LNCaP clone FGC (cell line): ENCODE data around the gene UBE2D1.

Source experiments
- DNase-seq: peaks from one replicate; pipeline ENCODE4 v3.0.0-alpha.2; 2011; ENCODE audit warnings: low read depth
- H3K4me3 ChIP-seq: 2 replicates; pipeline ENCODE4 v1.5.1; 2011; ENCODE audit warnings: mild to moderate bottlenecking, low read depth, low read length, control low read depth
- CTCF ChIP-seq: IDR thresholded peaks from 2 replicates; pipeline ENCODE4 v1.5.1; 2012; ENCODE audit warnings: mild to moderate bottlenecking; ENCODE audit not compliant: control insufficient read depth, insufficient read depth; ENCODE audit errors: extremely low read depth

Gene UBE2D1

DNA sequence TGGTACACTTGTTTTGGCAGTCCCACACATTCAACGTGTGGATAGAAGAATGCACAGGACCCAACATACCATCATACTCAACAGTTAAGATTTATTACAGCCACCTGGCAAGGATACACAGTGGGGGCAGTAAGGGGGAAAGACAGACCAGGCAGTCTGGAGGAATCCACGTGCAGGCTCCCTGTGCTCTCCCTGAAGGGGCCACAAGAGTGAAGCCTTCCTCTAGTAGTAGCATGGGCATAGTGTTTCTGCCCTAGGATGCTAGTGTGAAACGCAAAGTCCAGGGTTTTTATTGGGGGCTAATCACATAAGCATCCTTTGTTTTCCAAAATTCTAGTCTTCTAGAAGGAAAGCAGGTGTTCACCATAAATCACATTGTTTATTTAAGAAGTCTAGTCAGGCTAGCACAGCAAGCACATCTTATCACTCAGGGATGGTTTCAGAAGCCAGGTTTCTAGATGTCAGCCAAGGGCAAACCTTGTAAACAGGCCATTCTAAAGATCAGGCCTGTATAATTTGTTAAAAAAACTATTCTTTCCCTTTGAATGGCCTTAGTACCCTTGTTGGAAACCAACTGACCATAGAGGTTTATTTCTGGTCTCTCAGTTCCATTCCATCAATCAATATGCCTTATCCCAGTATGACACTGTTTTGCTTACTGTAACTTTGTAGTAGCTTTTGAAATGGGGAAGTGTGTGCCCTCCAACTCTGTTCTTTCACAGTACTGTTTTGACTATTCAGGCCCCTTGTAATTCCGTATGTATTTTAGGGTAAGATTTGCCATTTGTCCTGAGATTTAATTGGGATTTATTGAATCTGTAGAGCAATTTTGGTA is 38.0 kb downstream of the UBE2D1 start:
- TF ChIP-seq CTCF, result no peak
- no peak for DNase-seq
- no peak overlapping the region for H3K4me3 ChIP-seq

DNA sequence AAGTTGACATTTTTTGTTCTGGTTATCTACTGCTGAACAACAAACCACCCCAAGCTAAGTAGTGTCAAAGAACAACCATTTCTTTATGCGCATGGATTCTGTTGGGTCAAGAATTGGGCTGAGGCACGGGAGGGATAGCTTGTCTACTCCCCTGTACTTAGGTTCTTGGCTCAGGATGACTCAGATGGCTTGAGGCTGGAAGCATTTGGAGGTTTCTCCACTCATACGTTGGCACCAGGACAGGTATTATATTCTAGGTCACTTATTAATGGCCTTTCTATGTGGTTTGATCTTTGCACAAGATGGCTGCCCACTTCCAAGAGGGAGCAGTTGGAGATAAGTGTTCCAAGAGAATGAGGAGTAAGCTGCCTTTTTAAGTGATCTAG is 38.6 kb downstream of the UBE2D1 start:
- TF ChIP-seq CTCF, result no peak
- DNase-seq, result no peak
- no peak overlapping the region for H3K4me3 ChIP-seq

DNA sequence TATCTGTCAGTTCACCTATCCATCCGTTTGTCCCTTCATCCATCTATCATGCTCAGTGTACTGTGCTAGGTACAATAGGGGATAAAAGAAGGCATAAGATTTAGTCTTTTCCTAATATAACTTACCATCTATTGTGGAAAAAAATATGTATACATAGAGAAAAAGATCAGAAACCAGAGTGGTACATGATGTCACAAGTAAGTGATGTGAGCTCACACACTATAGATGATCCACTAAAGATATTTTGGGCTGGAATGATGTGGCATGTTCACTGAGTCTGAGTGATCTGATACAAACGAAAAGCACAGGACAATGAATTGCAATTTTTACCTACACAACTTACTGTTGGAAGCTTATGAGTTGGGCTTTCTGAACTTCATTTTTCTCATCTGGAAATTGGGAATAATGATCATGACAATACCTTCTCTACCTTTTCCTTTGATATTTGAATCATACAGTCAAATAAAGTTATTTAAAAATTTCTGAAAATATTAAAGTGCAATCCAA is 47.7 kb downstream of the UBE2D1 start:
- TF ChIP-seq CTCF, result no peak
- H3K4me3 ChIP-seq, result no peak overlapping the region
- DNase-seq, result no peak

GRCh38 chr10:58384095-58384494 is 49.3 kb downstream of the UBE2D1 start:
- no peak for DNase-seq
- peak overlapping the region; percentile 89 for H3K4me3 ChIP-seq
- TF ChIP-seq CTCF, result no peak

GRCh38 chr10:58384544-58384998 is 49.8 kb downstream of the UBE2D1 start:
- peak overlapping the region; percentile 89 for H3K4me3 ChIP-seq
- no peak for DNase-seq
- TF ChIP-seq CTCF, result no peak

DNA sequence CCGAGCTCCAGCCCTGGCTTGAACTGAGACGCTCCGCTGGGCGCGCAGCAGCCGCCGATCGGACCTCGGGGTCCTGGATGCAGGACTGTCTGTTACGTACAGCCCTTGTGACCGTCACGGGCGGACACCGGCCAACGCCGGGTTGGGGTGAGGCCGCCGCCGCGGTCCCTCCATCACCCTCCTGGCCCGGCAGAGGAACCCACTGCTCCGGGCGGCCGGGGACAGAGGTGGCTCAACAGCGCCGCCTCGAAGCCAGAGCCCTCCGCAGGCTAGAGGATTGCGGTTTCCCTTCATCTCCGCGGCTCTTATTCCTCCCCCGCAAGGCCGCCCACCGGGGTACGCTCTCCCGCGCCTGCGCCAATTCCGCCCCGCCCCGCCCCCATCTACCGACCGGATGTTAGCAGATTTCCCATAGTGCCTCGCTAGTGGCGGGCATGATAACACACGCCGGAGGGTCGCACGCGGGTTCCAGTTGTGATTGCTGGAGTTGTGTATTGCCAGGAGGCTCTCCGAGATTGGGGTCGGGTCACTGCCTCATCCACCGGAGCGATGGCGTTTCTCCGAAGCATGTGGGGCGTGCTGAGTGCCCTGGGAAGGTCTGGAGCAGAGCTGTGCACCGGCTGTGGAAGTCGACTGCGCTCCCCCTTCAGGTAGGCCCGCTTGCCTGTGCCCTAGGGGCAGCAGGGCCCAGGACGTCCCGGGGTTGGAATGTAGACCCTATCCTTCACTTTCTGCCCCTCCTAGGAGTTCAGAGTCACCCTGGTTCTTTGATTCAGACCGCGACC is 50.4 kb downstream of the UBE2D1 start, which contains the start of gene TFAM:
Gene TFAM, plus strand, starts transcription at position 412 of the 785 bp plus-strand sequence. Its CDS starts 138 bp downstream, at position 550.
- TF ChIP-seq CTCF, result peak; percentile 72
- H3K4me3 ChIP-seq, result peak within 1 kb of the TSS; percentile 89

More for the DNA sequence above, 50.4 kb downstream of the UBE2D1 start, which contains the start of gene TFAM:
- DNase-seq, result peak; percentile 59
